H1 (cell line): ENCODE data around the gene THBS4. TPM values are rescaled to one million over a fixed set of nuclear protein-coding genes. Genes with fewer than 3 reads are reported as not detected.

Source experiments
- CTCF ChIA-PET: fragments of 300-600 bp; sonication (Branson Sonifier 250); formaldehyde crosslinking; loops from one replicate; lab custom pipeline; 2021; ENCODE audit not compliant: partially characterized antibody; lab: Charles Lee
- POLR2A ChIA-PET: fragments of 300-600 bp; sonication (Branson Sonifier 250); formaldehyde crosslinking; loops from one replicate; lab custom pipeline; 2021; ENCODE audit warnings: inconsistent platforms; ENCODE audit not compliant: partially characterized antibody; lab: Charles Lee
- DNase-seq, 2 experiments: peaks; one replicate each; pipeline versions ENCODE4 v3.0.0 to v3.0.0-alpha.2; 2010 to 2022; ENCODE audit warnings: low spot score in 2 of 2, low read depth in 1 of 2, mixed read lengths in 1 of 2
- FAIRE-seq: peaks from 2 replicates; lab custom pipeline; 2011; peaks lifted over from hg19 to GRCh38; lab: Jason Lieb, UNC
- H2AFZ ChIP-seq: 2 replicates; pipeline ENCODE4 v1.8.1; 2012; ENCODE audit warnings: low read length, inconsistent platforms
- H2AK5ac ChIP-seq: 2 replicates; pipeline ENCODE4 v1.6.1; 2013; ENCODE audit warnings: low read depth, low read length
- H2BK120ac ChIP-seq: replicated peaks from 2 replicates; pipeline ENCODE3; 2013; ENCODE audit warnings: low read depth, low read length, inconsistent platforms
- H2BK12ac ChIP-seq: 2 replicates; pipeline ENCODE4 v1.6.1; 2013; ENCODE audit warnings: low read depth, low read length
- H2BK15ac ChIP-seq: 2 replicates; pipeline ENCODE4 v1.6.1; 2013; ENCODE audit warnings: low read length
- H2BK20ac ChIP-seq: 2 replicates; pipeline ENCODE4 v1.6.1; 2013; ENCODE audit warnings: low read length
- H2BK5ac ChIP-seq: 2 replicates; pipeline ENCODE4 v1.6.1; 2013; ENCODE audit warnings: low read depth, low read length
- H3K14ac ChIP-seq: 2 replicates; pipeline ENCODE4 v1.6.1; 2013; ENCODE audit warnings: inconsistent platforms; ENCODE audit not compliant: insufficient read length
- H3K18ac ChIP-seq: 2 replicates; pipeline ENCODE4 v1.6.1; 2013; ENCODE audit warnings: low read length; ENCODE audit errors: extremely low read depth
- H3K23ac ChIP-seq: 2 replicates; pipeline ENCODE4 v1.6.1; 2013; ENCODE audit warnings: inconsistent platforms; ENCODE audit not compliant: insufficient read length
- H3K23me2 ChIP-seq: 2 replicates; pipeline ENCODE4 v1.6.1; 2013; ENCODE audit warnings: low read depth, low read length
- H3K27ac ChIP-seq: 2 replicates; pipeline ENCODE4 v1.6.1; 2011; ENCODE audit warnings: low read depth, low read length, inconsistent platforms
- H3K27me3 ChIP-seq, 4 experiments: replicated peaks in 1 of 4; 1 replicate in 1 of 4; 2 replicates in 3 of 4; pipeline versions ENCODE4 v1.6.1 to v1.8.1; 2011 to 2013; ENCODE audit warnings: low read length in 3 of 4, mild to moderate bottlenecking in 3 of 4, inconsistent platforms in 2 of 4, mixed read lengths in 2 of 4, moderate library complexity in 1 of 4; ENCODE audit not compliant: control insufficient read depth in 3 of 4, insufficient read depth in 3 of 4; ENCODE audit errors: extremely low read depth in 1 of 4
- H3K36me3 ChIP-seq, 4 experiments: 2 replicates each; pipeline versions ENCODE4 v1.6.1 to v1.8.1; 2011 to 2013; ENCODE audit warnings: mild to moderate bottlenecking in 4 of 4, low read length in 3 of 4, moderate library complexity in 2 of 4, control low read depth in 1 of 4, inconsistent platforms in 1 of 4; ENCODE audit not compliant: insufficient read depth in 4 of 4, control insufficient read depth in 2 of 4
- H3K4ac ChIP-seq: replicated peaks from 2 replicates; pipeline ENCODE3; 2013; ENCODE audit warnings: low read length, low read depth, mixed read lengths, inconsistent platforms; ENCODE audit not compliant: insufficient read length
- H3K4me1 ChIP-seq, 4 experiments: replicated peaks in 1 of 4; 1 replicate in 1 of 4; 2 replicates in 3 of 4; pipeline versions ENCODE4 v1.6.1 to v1.8.1; 2011 to 2013; ENCODE audit warnings: low read length in 3 of 4, inconsistent platforms in 2 of 4, mixed read lengths in 1 of 4; ENCODE audit not compliant: insufficient read depth in 4 of 4, control insufficient read depth in 3 of 4
- H3K4me2 ChIP-seq, 2 experiments: 2 replicates each; pipeline versions ENCODE4 v1.6.1 to v1.8.1; 2011 to 2013; ENCODE audit warnings: low read depth in 2 of 2, low read length in 2 of 2, control low read depth in 1 of 2, inconsistent platforms in 1 of 2, mild to moderate bottlenecking in 1 of 2; ENCODE audit not compliant: insufficient read depth in 1 of 2
- H3K4me3 ChIP-seq, 4 experiments: fragments of 200-600, 300-600 bp in 1 of 4; sonication (generic), shearing (Covaris generic), sonication (Bioruptor Twin) in 1 of 4; 2 replicates each; pipeline versions ENCODE4 v1.5.1 to v1.8.1; 2011 to 2016; ENCODE audit warnings: low read length in 4 of 4, low read depth in 3 of 4, control low read depth in 2 of 4, inconsistent platforms in 2 of 4, mild to moderate bottlenecking in 2 of 4, mixed read lengths in 1 of 4, moderate library complexity in 1 of 4; ENCODE audit not compliant: insufficient read depth in 2 of 4; ENCODE audit errors: extremely low read depth in 1 of 4
- H3K56ac ChIP-seq: replicated peaks from 2 replicates; pipeline ENCODE3; 2013; ENCODE audit warnings: low read depth, mild to moderate bottlenecking, mixed read lengths, low read length, inconsistent platforms; ENCODE audit not compliant: insufficient read length
- H3K79me1 ChIP-seq: 2 replicates; pipeline ENCODE4 v1.6.1; 2013; ENCODE audit warnings: low read depth, low read length, control low read depth
- H3K79me2 ChIP-seq, 2 experiments: 2 replicates each; pipeline versions ENCODE4 v1.6.1 to v1.8.1; 2012 to 2013; ENCODE audit warnings: low read length in 2 of 2, mild to moderate bottlenecking in 2 of 2, inconsistent platforms in 1 of 2; ENCODE audit not compliant: insufficient read depth in 2 of 2, control insufficient read depth in 1 of 2
- H3K9ac ChIP-seq, 4 experiments: replicated peaks in 1 of 4; 1 replicate in 1 of 4; 2 replicates in 3 of 4; pipeline versions ENCODE4 v1.6.1 to v1.8.1; 2011 to 2013; ENCODE audit warnings: low read depth in 3 of 4, low read length in 3 of 4, control low read depth in 2 of 4, mild to moderate bottlenecking in 2 of 4, moderate library complexity in 2 of 4, inconsistent platforms in 1 of 4; ENCODE audit errors: extremely low read depth in 1 of 4
- H3K9me3 ChIP-seq, 2 experiments: 2 replicates each; pipeline versions ENCODE4 v1.6.1 to v1.8.1; 2012 to 2013; ENCODE audit warnings: mild to moderate bottlenecking in 2 of 2, moderate library complexity in 2 of 2, control low read depth in 1 of 2, inconsistent platforms in 1 of 2, low read depth in 1 of 2, low read length in 1 of 2, mixed read lengths in 1 of 2; ENCODE audit not compliant: insufficient read depth in 2 of 2
- H4K20me1 ChIP-seq, 2 experiments: replicated peaks in 1 of 2; 2 replicates each; pipeline versions ENCODE3 to v1.8.1; 2011 to 2013; ENCODE audit warnings: inconsistent platforms in 2 of 2, low read length in 2 of 2, mild to moderate bottlenecking in 1 of 2; ENCODE audit not compliant: insufficient read depth in 2 of 2, control insufficient read depth in 1 of 2
- H4K5ac ChIP-seq: 2 replicates; pipeline ENCODE4 v1.6.1; 2013; ENCODE audit warnings: low read length, low read depth, mixed read lengths, inconsistent platforms; ENCODE audit not compliant: insufficient read length
- H4K8ac ChIP-seq: 2 replicates; pipeline ENCODE4 v1.8.0; 2013; ENCODE audit warnings: mild to moderate bottlenecking, moderate library complexity, low read length, inconsistent platforms; ENCODE audit not compliant: insufficient read depth; ENCODE audit errors: extremely low read depth
- H4K91ac ChIP-seq: replicated peaks from 2 replicates; pipeline ENCODE3; 2013; ENCODE audit warnings: low read length, mixed read lengths, inconsistent platforms; ENCODE audit not compliant: insufficient read length
- BACH1 ChIP-seq: IDR thresholded peaks from 2 replicates; pipeline ENCODE4 v1.6.1; 2012; ENCODE audit warnings: low read length, improper control_type of control experiment
- CBX5 ChIP-seq: fragments of 300-800, 300-1000 bp; sonication (generic); IDR thresholded peaks from 2 replicates; pipeline ENCODE4 v1.7.1; 2016; ENCODE audit warnings: antibody characterized with exemption, low read length, low read depth
- CTBP2 ChIP-seq: IDR thresholded peaks from 2 replicates; pipeline ENCODE4 v1.7.0; 2011; ENCODE audit warnings: borderline replicate concordance, mild to moderate bottlenecking, moderate library complexity, mixed read lengths, low read length; ENCODE audit not compliant: insufficient read depth, insufficient read length
- CTCF ChIP-seq, 3 experiments: IDR thresholded peaks; 1 replicate in 2 of 3; 2 replicates in 1 of 3; pipeline versions ENCODE4 v1.5.1 to v1.6.1; 2011; ENCODE audit warnings: low read length in 3 of 3, mild to moderate bottlenecking in 3 of 3, inconsistent platforms in 2 of 3, low read depth in 1 of 3, moderate library complexity in 1 of 3; ENCODE audit not compliant: insufficient read depth in 1 of 3; ENCODE audit errors: control extremely low read depth in 1 of 3
- EGR1 ChIP-seq: IDR thresholded peaks from 2 replicates; pipeline ENCODE4 v1.6.1; 2011; ENCODE audit warnings: low read depth, low read length, borderline replicate concordance
- EP300 ChIP-seq, 2 experiments: IDR thresholded peaks; 1 replicate in 1 of 2; 2 replicates in 1 of 2; pipeline ENCODE4 v1.6.1; 2011 to 2012; ENCODE audit warnings: low read depth in 2 of 2, low read length in 2 of 2, mild to moderate bottlenecking in 2 of 2, borderline replicate concordance in 1 of 2, inconsistent platforms in 1 of 2, moderate library complexity in 1 of 2
- EZH2 ChIP-seq: fragments of 200-600 bp; sonication (generic); IDR thresholded peaks from 2 replicates; pipeline ENCODE4 v1.7.1; 2012; ENCODE audit warnings: low read depth, mild to moderate bottlenecking, moderate library complexity, low read length, inconsistent platforms; ENCODE audit not compliant: severe bottlenecking
- POU5F1 ChIP-seq: IDR thresholded peaks from 2 replicates; pipeline ENCODE4 v1.6.1; 2011; ENCODE audit warnings: low read depth, mild to moderate bottlenecking, low read length, moderate library complexity
- RNF2 ChIP-seq: fragments of 200-900, 300-1000 bp; sonication (generic); IDR thresholded peaks from 2 replicates; pipeline ENCODE4 v1.7.1; 2016; ENCODE audit warnings: borderline replicate concordance, low read depth, mild to moderate bottlenecking, antibody characterized with exemption, low read length; ENCODE audit not compliant: poor library complexity, severe bottlenecking; ENCODE audit errors: missing control alignments
- SP2 ChIP-seq: IDR thresholded peaks from 2 replicates; pipeline ENCODE4 v1.6.1; 2012; ENCODE audit warnings: mild to moderate bottlenecking, low read length, inconsistent platforms
- TAF1 ChIP-seq: IDR thresholded peaks from 2 replicates; pipeline ENCODE4 v1.6.1; 2011; ENCODE audit warnings: mild to moderate bottlenecking, low read depth, low read length
- WGBS, 2 experiments: shearing (Covaris generic) in 1 of 2; methylation state at CpG; one replicate each; pipeline versions ENCODE4 v1.1.6 to v1.1.7; 2013 to 2015; ENCODE audit warnings: low lambda C conversion rate in 2 of 2, mixed read lengths in 2 of 2, inconsistent platforms in 1 of 2, low coverage in 1 of 2, missing lambda C conversion rate in 1 of 2; ENCODE audit not compliant: insufficient replicate concordance in 2 of 2, insufficient coverage in 1 of 2, insufficient read length in 1 of 2; ENCODE audit errors: extremely low coverage in 1 of 2, missing lambda C conversion rate in 1 of 2; 5-methylcytosine and 5-hydroxymethylcytosine counted together
- polyA plus RNA-seq, 7 experiments: library from polyadenylated mRNA; depleted of rRNA in 3 of 7; stranded (reverse) in 5 of 7; unstranded in 2 of 7; fragments of >200 nt in 5 of 7; fragments of 200-250 nt in 2 of 7; gene quantifications; 1 replicate in 5 of 7; 2 replicates in 1 of 7; 4 replicates in 1 of 7; pipeline versions ENCODE4 v1.2.1 to v1.2.3, GENCODE V29; 2011 to 2013; ENCODE audit warnings: missing spikeins in 2 of 7, mixed read lengths in 2 of 7
- total RNA-seq: library from RNA; stranded (reverse); fragmentation: NEBNext Ultra II Directional; extraction: Animal tissue kit (Norgen Biotek cat#: 25700); gene quantifications from 2 replicates; pipeline ENCODE4 v1.2.1, GENCODE V29; 2021

Gene THBS4
- total and polyA plus RNA-seq, 2 of the 8 experiments (the other 6 are each of a cell fraction or from before 2014, with no cell fraction given), result 12.8 to 25.4 TPM

- no peaks in the 10 kb centered on the region; a peak in 1 of 8 replicates for H3K36me3 ChIP-seq
- WGBS, 2 experiments, result 93% methylated on average over 4 of the region's 4 CpGs; no CpG with 5 or more reads in 1 of the 2 experiments
- CTCF ChIA-PET, result interaction anchor here (0.8 to 2.2 kb wide), 4 partner anchors 15 to 258 kb away, joined by 3 to 8 read pairs (median 6); no protein-coding TSS in a partner anchor
- TF ChIP-seq RNF2 (no peak), CBX5 (no peak), TAF1 (no peak), EZH2 (no peak), POU5F1 (no peak), EP300 (IDR thresholded peaks at IDR 0.05; ENCODE audit: borderline replicate concordance in 1 of 2, low read depth in 2 of 2, low read length in 2 of 2) (no peak), SP2 (no peak), BACH1 (no peak), CTBP2 (no peak), CTCF (IDR thresholded peaks at IDR 0.05; ENCODE audit: control extremely low read depth in 1 of 3, insufficient read depth in 1 of 3, low read depth in 1 of 3, low read length in 3 of 3) (no peak), EGR1 (no peak)
Observed at GRCh38 chr5:80068775-80069174, 33.6 kb downstream of the THBS4 start.

More at GRCh38 chr5:80068775-80069174, 33.6 kb downstream of the THBS4 start:
- Histone ChIP-seq H3K4ac (no peak overlapping the region), H3K56ac (no peak overlapping the region), H2BK120ac (no peak overlapping the region), H3K79me2 (no peaks in the 10 kb centered on the region), H3K9ac (no peak overlapping the region), H4K8ac (no peak overlapping the region), H3K27me3 (no peaks in the 10 kb centered on the region), H4K20me1 (no peaks in the 10 kb centered on the region), H3K4me3 (no peak overlapping the region), H3K14ac (no peak overlapping the region), H3K23me2 (no peaks in the 10 kb centered on the region), H3K23ac (no peak overlapping the region), H2BK12ac (no peak overlapping the region), H2AK5ac (no peak overlapping the region), H2BK20ac (no peak overlapping the region), H3K79me1 (no peaks in the 10 kb centered on the region), H4K91ac (no peak overlapping the region), H3K18ac (no peak overlapping the region), H2BK15ac (no peak overlapping the region), H3K4me2 (no peak overlapping the region), H4K5ac (no peak overlapping the region), H2AFZ (no peak overlapping the region), H3K27ac (no peak overlapping the region), H3K4me1 (no peaks in the 10 kb centered on the region; a peak in 1 of 7 replicates), H3K9me3 (no peaks in the 10 kb centered on the region; a peak in 1 of 4 replicates), H2BK5ac (no peak overlapping the region)
- no peak for DNase-seq
- FAIRE-seq, result no peak
- POLR2A ChIA-PET, result no interaction called here
